HepG2 (cell line): ENCODE results near the gene STAT6. TPM values are rescaled to one million over a fixed set of nuclear protein-coding genes. Genes with fewer than 3 reads are reported as not detected.
A peak's percentile ranks its signal among the peaks of the same experiment; 100 is the strongest.

Source experiments
- ATAC-seq: fragments of 200-7000 bp; cut with Tn5 transposase; 3 replicates; pipeline ENCODE4 v1.9.1; 2020; ENCODE audit warnings: mild to moderate bottlenecking, moderate library complexity
- BruUV-seq: library from RNA; stranded (reverse); fragments of 400-500 nt; replicated peaks from 2 replicates; lab custom pipeline; 2021; lab: Mats Ljungman, UMichigan
- CTCF ChIA-PET: fragments of 300-600 bp; formaldehyde crosslinking; extraction: SDS; loops from one replicate; lab custom pipeline; 2021; ENCODE audit warnings: low total read pairs, inconsistent platforms, low intra/inter-chr PET ratio; lab: Yijun Ruan, JAX
- POLR2A ChIA-PET: fragments of 350-600 bp; sonication (Branson Sonifier 250); formaldehyde crosslinking; loops from one replicate; lab custom pipeline; 2020; ENCODE audit warnings: antibody characterized with exemption, inconsistent platforms; lab: Yijun Ruan, JAX
- DNase-seq: peaks from one replicate; pipeline ENCODE4 v3.0.0-alpha.2; 2015; ENCODE audit warnings: low spot score
- FAIRE-seq: peaks from 3 replicates; lab custom pipeline; 2011; peaks lifted over from hg19 to GRCh38; lab: Jason Lieb, UNC
- H2AFZ ChIP-seq: one replicate; pipeline ENCODE4 v1.6.1; 2011; ENCODE audit warnings: low read length, inconsistent platforms
- H3K27ac ChIP-seq: fragments of 300-600 bp; 3 replicates; pipeline ENCODE4 v1.8.0; 2011; ENCODE audit warnings: mixed run types, mild to moderate bottlenecking, mixed read lengths, low read length, inconsistent platforms; ENCODE audit not compliant: insufficient read depth; ENCODE audit errors: extremely low read length
- H3K27me3 ChIP-seq, 2 experiments: fragments of 200-600 bp in 1 of 2; 2 replicates in 1 of 2; 3 replicates in 1 of 2; pipeline versions ENCODE4 v1.6.0 to v1.8.0; 2011; ENCODE audit warnings: low read length in 2 of 2, mild to moderate bottlenecking in 2 of 2, moderate library complexity in 2 of 2, inconsistent platforms in 1 of 2; ENCODE audit not compliant: insufficient read depth in 2 of 2, control insufficient read depth in 1 of 2
- H3K36me3 ChIP-seq, 2 experiments: fragments of 200-600 bp in 1 of 2; replicated peaks in 1 of 2; 2 replicates in 1 of 2; 3 replicates in 1 of 2; pipeline versions ENCODE4 v1.5.1 to v1.8.0; 2011; ENCODE audit warnings: low read length in 2 of 2, inconsistent platforms in 1 of 2; ENCODE audit not compliant: insufficient read depth in 2 of 2, control insufficient read depth in 1 of 2
- H3K4me1 ChIP-seq: 2 replicates; pipeline ENCODE4 v1.5.1; 2012; ENCODE audit warnings: low read length, inconsistent platforms; ENCODE audit not compliant: insufficient read depth
- H3K4me2 ChIP-seq: 2 replicates; pipeline ENCODE4 v1.6.0; 2011; ENCODE audit warnings: low read depth, low read length, inconsistent platforms
- H3K4me3 ChIP-seq, 3 experiments: fragments of 200-600 bp in 1 of 3; sonication (generic), shearing (Covaris generic) in 1 of 3; replicated peaks in 1 of 3; 2 replicates each; pipeline ENCODE4 v1.5.1; 2011 to 2016; ENCODE audit warnings: low read length in 3 of 3, inconsistent platforms in 2 of 3, low read depth in 2 of 3, mild to moderate bottlenecking in 2 of 3, control low read depth in 1 of 3, mixed read lengths in 1 of 3; ENCODE audit not compliant: insufficient read depth in 1 of 3
- H3K79me2 ChIP-seq: one replicate; pipeline ENCODE4 v1.6.1; 2011; ENCODE audit warnings: low read length, inconsistent platforms; ENCODE audit not compliant: insufficient read depth
- H3K9ac ChIP-seq: 2 replicates; pipeline ENCODE4 v1.6.0; 2011; ENCODE audit warnings: mild to moderate bottlenecking, low read depth, low read length, inconsistent platforms; ENCODE audit not compliant: insufficient read depth
- H3K9me3 ChIP-seq: 2 replicates; pipeline ENCODE4 v1.5.1; 2012; ENCODE audit warnings: mild to moderate bottlenecking, low read length
- H4K20me1 ChIP-seq: 2 replicates; pipeline ENCODE4 v1.6.0; 2011; ENCODE audit warnings: inconsistent platforms, mild to moderate bottlenecking, low read length, moderate library complexity; ENCODE audit not compliant: insufficient read depth
- AGO2 ChIP-seq: fragments of 200-400 bp; formaldehyde crosslinking; optimal IDR thresholded peaks from 2 replicates; pipeline ENCODE3; 2017; ENCODE audit warnings: mild to moderate bottlenecking, low read depth, low read length, moderate library complexity
- GTF3A ChIP-seq: sonication (generic); formaldehyde crosslinking; conservative IDR thresholded peaks from 2 replicates; pipeline ENCODE4 v1.4.0; 2020; ENCODE audit warnings: mild to moderate bottlenecking, missing genetic modification reagents
- RBFOX2 ChIP-seq: fragments of 200-400 bp; formaldehyde crosslinking; IDR thresholded peaks from 2 replicates; pipeline ENCODE4 v1.6.1; 2017; ENCODE audit warnings: low read depth, mild to moderate bottlenecking, low read length
- WGBS: methylation state at CpG from one replicate; pipeline ENCODE4 v1.1.6; 2017; ENCODE audit warnings: low lambda C conversion rate; 5-methylcytosine and 5-hydroxymethylcytosine counted together
- in situ Hi-C: cut with HindIII; loops from 2 replicates; pipeline ENCODE4 v1.10.0; 2017; ENCODE audit warnings: low pct_unique_long_range_greater_than_20kb; ENCODE audit not compliant: extremely low pct_ligation_motif_present
- intact Hi-C: fragments of 100-400 bp; cut with micrococcal nuclease; formaldehyde crosslinking; loops from one replicate; pipeline ENCODE4 v1.10.0; 2022; ENCODE audit not compliant: unreplicated experiment
- polyA plus RNA-seq, 8 experiments: library from polyadenylated mRNA; depleted of rRNA in 3 of 8; stranded (reverse) in 7 of 8; unstranded in 1 of 8; fragments of >200 nt; fragmentation: Illumina TruSeq in 4 of 8; extraction: Trizol in 4 of 8; gene quantifications; 2 replicates each; pipeline versions ENCODE4 v1.2.1 to v1.2.3, GENCODE V29; 2011 to 2016; ENCODE audit warnings: low read depth in 4 of 8, missing spikeins in 1 of 8, mixed read lengths in 1 of 8; ENCODE audit not compliant: insufficient read depth in 1 of 8
- total RNA-seq, 5 experiments: library from RNA; depleted of rRNA; stranded (reverse); fragments of >200 nt; fragmentation: Illumina TruSeq; extraction: Trizol; gene quantifications; 2 replicates each; pipeline ENCODE4 v1.2.3, GENCODE V29; 2016; ENCODE audit warnings: low read depth in 1 of 5
- TF ChIP-seq, protein P1 (sequence below): sonication (generic); formaldehyde crosslinking; IDR thresholded peaks from 2 replicates; pipeline ENCODE4 v1.4.0; 2020; ENCODE audit warnings: missing genetic modification reagents

The STAT6 gene
- total and polyA plus RNA-seq, 2 of the 13 experiments (the other 11 are each of a cell fraction or from before 2014, with no cell fraction given): 28.0 to 62.2 TPM

DNA sequence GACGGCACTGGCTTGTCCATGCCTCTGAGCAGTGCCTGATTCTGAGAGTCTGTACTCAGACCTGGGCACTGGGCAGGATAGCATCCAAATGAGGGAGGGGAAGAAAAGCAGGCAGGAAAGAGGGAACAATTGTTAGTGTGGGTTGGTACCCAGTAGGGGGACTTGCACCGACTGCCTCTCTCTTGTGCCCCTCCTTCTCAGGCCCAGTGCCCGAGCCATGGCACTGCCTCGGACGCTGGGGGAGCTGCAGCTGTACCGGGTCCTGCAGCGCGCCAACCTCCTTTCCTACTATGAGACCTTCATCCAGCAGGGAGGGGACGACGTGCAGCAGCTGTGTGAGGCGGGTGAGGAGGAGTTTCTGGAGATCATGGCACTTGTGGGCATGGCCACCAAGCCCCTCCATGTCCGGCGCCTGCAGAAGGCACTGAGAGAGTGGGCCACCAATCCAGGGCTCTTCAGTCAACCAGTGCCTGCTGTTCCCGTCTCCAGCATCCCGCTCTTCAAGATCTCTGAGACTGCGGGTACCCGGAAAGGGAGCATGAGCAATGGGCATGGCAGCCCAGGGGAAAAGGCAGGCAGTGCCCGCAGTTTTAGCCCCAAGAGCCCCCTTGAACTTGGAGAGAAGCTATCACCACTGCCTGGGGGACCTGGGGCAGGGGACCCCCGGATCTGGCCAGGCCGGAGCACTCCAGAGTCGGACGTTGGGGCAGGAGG lies 20.1 kb downstream of the STAT6 start:
- TF ChIP-seq AGO2 (peak; percentile 62), RBFOX2 (no peak), GTF3A (CRISPR knock-in tag) (no peak)
- TF ChIP-seq, protein P1, sequence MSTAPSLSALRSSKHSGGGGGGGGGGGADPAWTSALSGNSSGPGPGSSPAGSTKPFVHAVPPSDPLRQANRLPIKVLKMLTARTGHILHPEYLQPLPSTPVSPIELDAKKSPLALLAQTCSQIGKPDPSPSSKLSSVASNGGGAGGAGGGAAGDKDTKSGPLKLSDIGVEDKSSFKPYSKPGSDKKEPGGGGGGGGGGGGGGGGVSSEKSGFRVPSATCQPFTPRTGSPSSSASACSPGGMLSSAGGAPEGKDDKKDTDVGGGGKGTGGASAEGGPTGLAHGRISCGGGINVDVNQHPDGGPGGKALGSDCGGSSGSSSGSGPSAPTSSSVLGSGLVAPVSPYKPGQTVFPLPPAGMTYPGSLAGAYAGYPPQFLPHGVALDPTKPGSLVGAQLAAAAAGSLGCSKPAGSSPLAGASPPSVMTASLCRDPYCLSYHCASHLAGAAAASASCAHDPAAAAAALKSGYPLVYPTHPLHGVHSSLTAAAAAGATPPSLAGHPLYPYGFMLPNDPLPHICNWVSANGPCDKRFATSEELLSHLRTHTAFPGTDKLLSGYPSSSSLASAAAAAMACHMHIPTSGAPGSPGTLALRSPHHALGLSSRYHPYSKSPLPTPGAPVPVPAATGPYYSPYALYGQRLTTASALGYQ (CRISPR knock-in tag): no peak
- TF ChIP-seq, all 625 proteins: peak for 1
- Histone ChIP-seq H3K27me3 (no peaks in the 10 kb centered on the region; a peak in 1 of 5 replicates), H3K9ac (no peak overlapping the region), H2AFZ (no peak overlapping the region), H3K27ac (no peak overlapping the region), H3K79me2 (peaks cover 15% of the 10 kb centered on the region), H3K4me2 (peak overlapping the region; percentile 81), H3K4me3 (peak overlapping the region in 2 of 3 experiments; percentile 38 to 93; a peak in 2 of 6 replicates), H3K9me3 (no peaks in the 10 kb centered on the region), H3K4me1 (peaks cover 29% of the 10 kb centered on the region), H3K36me3 (peaks cover 10 to 30% of the 10 kb centered on the region in 2 experiments; a peak in 4 of 5 replicates), H4K20me1 (0 out of 2 replicates have a peak, but pooled peaks cover 6% of the 10 kb centered on the region)
- WGBS: 96% methylated on average over 15 of the region's 22 CpGs
- FAIRE-seq: no peak
- intact Hi-C loops (no loop called here), in situ Hi-C loops (no loop called here)
- ATAC-seq: no peak
- ChIA-PET POLR2A (interaction anchor here (4.6 to 13.5 kb wide), 5 partner anchors 9 to 37 kb away, joined by 33 to 309 read pairs (median 109); partner anchors contain the start of genes LRP1, NEMP1 and STAT6), CTCF (interaction anchor here (1.6 kb wide), 1 partner anchor 22 kb away, joined by 3 read pairs; no protein-coding TSS in a partner anchor)
- BruUV-seq: no TSS peak
- DNase-seq: no peak
